Transverse colon (tissue), 4 donors: Measurements from ENCODE around the gene RESP18.

Experiments used
- CTCF ChIP-seq, 5 experiments: fragments of 200-600 bp in 3 of 5; fragments of 450-650 bp in 2 of 5; sonication (generic) in 3 of 5; IDR thresholded peaks; 1 replicate in 2 of 5; 2 replicates in 3 of 5; pipeline ENCODE4 v1.5.1; 2016 to 2017; ENCODE audit warnings: antibody characterized with exemption in 5 of 5, inconsistent platforms in 3 of 5, mild to moderate bottlenecking in 2 of 5, moderate library complexity in 1 of 5
- EP300 ChIP-seq: sonication (generic); formaldehyde crosslinking; IDR thresholded peaks from one replicate; pipeline ENCODE4 v1.6.1; 2017; ENCODE audit warnings: antibody characterized with exemption, low read depth
- POLR2AphosphoS5 ChIP-seq, 3 donors: sonication (generic); formaldehyde crosslinking; IDR thresholded peaks; one replicate each; pipeline ENCODE4 v1.6.1; 2016; ENCODE audit warnings: antibody characterized with exemption in 3 of 3

- no peak for TF ChIP-seq POLR2AphosphoS5 (IDR thresholded peaks at IDR 0.05)
- TF ChIP-seq CTCF (IDR thresholded peaks at IDR 0.05): no peak
- no peak for TF ChIP-seq EP300
Observed at GRCh38 chr2:219296631-219297391, 35.7 kb downstream of the RESP18 start.
